GM21529 (cell line): ENCODE data around the gene GGCT.

Experiments
- ATAC-seq: cut with Tn5 transposase; IDR thresholded peaks from one replicate; pipeline ENCODE4 v1.9.1; 2021; ENCODE audit not compliant: unreplicated experiment

Gene GGCT

DNA sequence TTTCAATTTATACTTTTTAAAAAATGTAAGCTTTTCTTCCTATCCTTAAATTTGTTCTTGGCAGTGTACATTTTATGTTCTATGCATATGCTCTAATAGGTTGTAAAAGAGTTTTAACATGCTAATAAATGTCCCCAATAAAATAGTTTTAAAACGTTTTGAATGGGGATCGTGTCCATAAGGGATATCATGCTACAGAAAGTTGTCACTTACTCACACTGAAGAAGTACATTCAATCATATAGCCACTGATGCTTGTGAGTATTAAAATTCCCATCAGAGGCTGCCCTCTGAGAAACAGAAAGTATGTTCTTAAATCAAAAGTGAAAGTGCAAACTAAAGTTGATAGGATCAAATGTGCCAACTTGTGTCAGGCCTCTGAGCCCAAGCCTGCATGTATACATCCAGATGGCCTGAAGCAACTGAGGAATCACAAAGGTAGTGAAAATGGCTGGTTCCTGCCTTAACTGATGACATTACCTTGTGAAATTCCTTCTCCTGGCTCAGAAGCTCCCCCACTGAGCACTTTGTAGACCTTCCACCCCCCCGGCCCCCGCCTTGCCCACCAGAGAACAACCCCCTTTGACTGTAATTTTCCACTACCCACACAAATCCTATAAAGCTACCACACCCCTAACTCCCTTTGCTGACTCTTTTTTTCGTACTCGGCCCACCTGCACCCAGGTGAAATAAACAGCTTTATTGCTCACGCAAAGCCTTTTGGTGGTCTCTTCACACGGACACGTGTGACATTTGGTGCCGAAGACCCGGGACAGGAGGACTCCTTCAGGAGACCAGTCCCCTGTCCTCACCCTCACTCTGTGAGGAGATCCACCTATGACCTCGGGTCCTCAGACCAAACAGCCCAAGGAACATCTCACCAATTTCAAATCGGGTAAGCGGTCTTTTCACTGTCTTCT lies 25.2 kb downstream of the GGCT start:
- no peak for ATAC-seq

DNA sequence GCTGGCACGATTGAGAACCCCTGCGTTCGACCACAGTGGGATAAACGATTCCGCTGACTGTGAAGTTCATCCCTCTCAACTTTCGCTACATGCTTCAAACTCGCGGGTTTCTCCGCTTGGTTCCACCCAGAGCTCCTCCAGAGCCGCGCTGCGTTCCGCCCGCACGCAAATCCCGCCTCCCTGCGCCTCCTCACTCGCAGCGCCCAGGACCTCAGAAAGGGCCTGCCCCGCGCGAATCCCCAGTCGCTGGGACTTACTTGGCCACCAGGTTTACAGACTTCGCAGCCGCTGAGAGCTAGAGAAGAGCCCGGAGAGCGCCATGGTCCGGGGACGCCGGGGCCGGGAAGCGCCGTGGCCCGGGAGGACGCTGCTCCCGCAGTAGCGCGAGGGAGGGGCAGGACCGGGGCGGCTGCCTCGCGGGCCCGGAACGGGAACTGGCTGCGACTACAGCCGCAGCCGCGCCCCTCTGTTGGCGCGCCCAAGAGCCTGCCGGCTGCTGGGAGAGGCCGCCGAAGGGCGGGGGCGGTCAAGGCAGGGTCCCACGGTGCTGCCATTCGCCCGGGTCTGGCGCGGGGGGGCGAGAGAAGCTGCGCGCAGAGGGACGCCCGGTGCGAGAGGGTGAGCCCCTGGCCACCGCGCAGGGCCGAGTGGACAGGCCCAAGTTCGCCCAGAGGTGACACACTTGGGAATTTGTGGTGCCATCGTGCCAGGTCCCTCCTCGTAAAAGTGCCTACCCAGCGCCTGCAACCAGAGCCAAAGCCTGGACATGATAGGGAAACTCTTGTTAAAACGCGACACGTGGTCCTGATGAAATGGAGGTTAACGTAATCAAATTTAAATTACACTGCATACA lies 26.1 kb downstream of the GGCT start, which contains the start of gene NOD1:
Gene NOD1, minus strand, starts transcription at position 436 of the 853 bp plus-strand sequence. CDS start 21,863 bp downstream, outside the sequence.
- ATAC-seq = peak; percentile 90

DNA sequence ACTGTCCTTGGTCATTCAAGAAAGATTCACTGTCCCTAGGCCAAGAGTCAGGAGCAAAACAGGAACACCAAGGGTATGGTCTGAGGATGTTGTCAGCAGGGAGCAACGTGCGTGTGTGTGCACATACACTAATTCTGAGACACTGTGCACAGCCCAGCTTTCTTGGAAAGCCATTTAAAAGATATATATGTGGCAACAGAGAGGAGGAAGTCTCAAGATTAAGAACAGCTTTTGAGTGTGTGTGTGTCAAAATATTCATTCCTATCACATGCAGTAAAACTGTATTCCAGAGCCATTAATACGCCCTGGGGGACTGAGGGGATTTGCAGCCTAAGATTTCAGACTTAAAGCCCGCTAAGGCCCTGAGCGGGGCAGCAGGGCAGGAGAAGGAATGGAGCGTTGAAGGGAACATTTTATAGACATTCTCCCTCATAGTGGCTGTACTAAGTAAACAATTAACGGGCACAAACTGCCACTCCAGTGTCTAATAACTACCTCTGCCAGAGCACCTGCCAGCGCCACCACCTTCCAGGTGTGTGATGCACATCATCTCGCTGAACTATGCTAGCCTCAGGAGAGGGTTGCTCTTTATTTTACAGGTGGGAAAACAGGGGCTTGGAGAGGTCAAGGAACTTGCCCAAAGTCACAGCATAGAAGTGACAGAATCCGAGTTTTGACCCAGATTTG lies 28.0 kb downstream of the GGCT start:
- ATAC-seq = no peak

DNA sequence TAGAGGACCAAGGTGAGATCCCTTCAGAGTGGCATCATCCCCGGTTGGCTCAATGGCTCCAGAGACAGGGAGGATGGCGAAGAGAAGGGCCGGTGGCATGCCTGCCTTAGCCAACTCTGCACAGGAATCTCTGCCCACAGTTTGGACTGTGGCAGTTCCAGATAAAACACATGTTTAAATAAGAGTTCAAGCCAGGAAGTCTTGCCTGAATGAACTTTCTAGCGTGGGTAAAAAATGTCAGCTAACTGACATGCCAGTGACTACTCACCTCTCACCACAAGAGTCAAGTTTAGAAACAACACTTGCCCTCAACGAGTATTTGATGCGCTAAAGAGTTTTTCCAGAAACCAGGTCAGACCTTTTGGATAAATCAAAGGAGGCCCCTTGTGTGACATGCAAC lies 29.0 kb downstream of the GGCT start:
- ATAC-seq = no peak

DNA sequence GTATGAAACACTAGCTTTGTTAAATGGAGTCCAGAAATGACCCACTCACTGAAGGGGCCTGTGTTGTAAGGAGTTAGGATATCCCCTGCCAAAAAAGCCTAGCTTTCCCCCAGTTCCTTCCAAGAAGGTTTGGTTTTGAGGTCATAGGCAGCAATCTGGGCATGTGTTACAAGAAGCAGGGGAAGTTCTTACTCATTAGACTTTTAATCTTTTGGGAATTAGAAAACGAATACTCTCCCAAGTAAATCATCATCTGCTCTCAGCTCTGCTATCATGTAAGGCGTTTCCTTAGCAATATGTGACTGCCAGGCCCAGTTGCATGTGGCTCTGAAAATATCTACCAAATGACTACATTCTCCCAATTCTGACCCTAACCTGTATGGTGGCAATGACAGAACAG lies 29.7 kb downstream of the GGCT start:
- no peak for ATAC-seq

DNA sequence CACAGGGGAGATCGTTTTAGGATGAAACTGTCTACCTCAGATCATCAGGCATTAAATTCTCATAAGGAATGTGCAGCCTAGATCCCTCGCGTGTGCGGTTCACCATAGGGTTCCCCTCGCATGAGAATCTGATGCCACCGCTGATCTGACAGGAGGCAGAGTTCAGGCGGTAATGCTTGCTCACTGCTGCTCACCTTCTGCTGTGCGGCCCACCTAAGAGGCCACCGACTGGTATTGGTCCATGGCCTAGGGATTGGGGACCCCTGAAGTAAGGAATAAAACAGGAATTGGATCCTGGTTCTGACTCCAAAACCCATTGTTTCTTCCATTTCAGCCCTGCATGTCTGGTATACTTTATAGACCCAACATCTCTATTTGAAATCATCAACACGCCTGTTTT lies 30.1 kb downstream of the GGCT start:
- ATAC-seq = no peak

DNA sequence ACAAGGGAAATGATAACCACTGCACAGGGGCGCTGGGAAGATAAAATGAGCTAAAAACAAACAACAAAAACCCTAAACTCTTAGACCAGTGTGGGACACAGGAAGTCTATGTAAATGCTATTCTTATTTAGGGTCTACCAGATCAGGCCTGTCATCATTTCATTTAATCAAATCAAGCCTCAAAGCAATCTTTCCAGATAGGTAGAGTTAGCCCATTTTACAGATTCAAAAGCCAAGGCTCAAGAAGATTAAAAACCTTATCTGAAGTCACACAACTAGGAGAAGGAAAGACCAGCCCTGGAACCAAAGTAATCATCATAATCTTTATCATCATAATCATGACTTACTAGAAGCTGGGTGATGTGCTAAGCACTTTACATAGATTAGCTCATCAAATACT lies 30.7 kb downstream of the GGCT start:
- ATAC-seq = no peak

DNA sequence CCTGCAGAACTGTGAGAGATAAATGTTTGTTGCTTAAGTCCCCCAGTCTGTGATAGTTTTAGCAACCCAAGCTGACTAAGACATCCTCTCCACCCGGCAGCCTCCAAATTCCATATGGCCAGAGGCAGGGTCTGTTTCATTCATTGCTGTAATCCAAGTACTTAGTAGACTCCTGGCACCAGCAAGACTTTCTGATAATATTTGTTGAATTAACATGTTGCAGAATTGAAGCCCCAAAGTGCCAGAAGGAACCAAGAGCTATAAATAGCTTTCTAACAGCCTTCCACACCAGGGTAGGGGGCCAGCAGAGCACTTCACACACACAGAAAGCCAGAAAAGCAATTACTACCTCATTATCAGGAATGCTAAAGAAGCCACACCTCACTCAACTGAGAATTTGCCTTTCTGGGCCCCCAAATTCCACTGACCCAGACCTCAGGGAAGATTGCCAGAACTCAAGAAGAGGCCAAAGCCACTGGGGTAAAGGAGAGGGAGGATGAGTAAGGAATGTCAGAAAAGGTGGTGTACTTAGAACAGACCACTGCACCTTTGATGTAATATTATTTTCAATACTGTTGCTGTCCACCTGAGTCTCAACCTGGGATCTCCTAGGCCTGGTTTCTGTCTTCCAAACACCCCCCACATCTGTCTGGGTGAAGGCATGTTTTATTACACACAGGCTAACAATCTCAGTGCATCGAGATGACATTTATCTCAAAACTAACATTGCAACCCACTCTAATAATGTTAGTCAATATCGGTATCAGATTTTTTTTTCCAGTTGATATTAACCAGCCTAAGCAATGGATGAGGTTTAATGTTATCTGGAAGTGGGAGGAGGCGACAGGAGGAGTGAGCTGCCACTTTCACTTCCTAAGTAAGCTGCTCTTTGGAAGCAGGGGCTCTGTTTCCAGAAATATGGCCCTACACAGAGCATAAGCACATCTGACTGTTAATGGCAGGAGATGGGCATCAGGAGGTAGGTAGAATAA lies 31.5 kb downstream of the GGCT start:
- no peak for ATAC-seq

DNA sequence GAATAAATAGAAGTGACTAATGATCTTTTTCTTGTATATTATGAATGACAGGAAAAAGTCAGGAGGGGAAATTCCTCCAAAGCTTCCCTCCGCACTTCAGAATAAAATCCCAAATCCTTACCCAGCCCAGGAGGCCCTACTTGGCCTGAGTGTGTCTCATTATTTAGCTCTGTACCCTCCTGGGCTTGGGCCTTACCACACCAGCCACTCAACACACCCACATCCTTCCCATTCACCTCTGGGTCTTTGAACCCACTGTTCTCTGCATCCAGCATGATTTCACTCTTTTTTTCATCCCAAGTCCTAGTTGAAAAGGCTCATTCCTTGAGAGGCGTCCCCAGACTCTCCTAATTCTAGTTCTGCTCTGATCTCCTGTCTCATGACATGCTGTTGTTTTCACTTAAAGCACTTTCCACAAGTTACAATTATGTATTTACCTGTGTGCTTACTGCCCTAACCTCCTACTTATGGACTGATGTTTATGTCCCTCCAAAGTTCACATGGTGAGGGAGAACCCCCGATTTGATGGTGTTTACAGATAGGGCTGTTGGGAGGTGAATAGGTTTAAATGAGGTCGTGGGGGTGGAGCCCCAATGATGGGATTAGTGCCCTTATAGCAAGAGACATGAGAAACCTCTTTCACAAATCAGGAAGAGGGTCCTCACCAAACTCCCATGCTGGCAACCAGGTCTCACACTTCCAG lies 32.4 kb downstream of the GGCT start:
- ATAC-seq = no peak

DNA sequence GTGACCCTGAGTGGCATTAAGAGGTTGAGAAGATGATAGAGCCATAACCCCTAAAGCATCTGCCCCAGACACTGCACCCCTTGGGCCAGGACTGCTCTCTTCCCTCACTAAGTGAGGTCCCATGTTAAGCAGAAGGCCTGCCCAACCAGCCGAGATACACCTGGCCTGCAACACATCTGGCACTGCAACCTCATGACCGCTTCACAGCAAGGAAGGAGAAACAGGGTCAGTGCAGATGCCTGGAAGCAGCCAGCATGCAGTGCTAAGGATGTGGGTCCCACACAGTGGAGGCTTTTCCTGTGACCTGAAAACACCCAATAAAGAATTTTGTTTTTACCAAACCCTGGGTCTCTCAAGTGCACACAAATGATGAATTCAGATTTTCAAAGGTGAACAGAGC lies 33.4 kb downstream of the GGCT start:
- ATAC-seq = no peak

DNA sequence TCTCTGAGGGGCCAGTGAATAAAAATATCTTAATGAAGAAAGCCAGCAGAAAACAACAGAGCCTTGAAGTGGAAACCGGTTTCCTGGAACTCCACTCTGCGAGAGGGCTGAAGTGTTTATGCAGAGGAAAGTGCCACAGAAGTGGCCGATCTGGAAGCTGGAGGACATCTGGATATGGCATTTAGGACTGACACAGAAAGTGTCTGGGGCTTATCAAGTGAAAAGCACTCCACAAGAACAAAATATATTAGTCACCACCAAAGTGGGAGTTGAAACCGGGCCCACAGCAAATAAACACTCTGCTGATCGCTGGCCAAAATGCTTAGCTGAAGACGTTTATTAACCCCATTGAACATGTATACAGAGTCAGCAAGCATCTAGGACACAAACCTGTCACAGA lies 33.9 kb downstream of the GGCT start:
- ATAC-seq = no peak

DNA sequence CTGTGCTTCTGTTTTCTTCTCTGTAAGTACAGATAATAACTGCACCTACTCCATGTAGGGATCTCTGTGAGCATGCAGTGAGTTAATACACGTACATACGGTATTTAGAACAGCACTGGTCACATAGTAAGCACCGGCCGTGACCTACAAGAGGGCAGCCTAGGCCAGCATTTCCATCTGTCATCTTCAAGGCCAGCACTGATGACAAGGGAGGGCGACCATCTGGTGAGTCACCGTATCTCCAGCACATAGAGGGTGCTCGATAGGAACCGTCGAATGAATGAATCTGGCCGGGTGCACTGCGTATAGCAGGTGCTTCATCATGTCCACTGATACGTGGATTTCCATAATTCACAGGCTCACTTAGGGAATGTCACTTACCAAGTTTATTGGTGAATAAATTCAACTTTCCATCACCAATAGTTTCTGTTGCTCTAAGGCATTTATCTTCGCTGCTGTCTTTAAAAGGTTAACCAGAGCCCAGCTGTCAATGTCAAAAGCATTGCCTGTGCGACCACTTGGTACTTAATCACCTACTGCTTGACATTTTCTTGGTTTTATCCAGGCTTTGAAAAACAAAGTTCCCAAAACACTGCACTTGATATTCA lies 34.4 kb downstream of the GGCT start:
- ATAC-seq = no peak

DNA sequence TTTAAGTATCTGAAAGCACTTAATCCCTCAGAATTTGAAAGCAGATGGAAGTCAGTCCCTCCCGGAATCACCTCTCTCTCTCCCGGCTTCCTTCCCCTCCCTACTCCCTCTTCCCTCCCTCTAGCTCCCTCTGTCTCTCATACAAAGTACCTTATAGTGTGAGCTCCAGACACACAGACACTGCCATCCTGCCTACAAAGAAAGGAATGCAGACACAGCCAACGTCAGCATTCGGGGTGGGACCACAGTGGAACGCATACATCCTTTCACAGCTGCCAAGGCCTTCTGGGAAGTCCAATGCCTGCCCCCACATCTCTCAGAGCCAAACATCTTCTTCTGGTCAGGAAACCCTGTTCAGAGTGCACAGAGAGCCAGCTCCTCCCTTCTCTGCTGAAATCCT lies 35.3 kb downstream of the GGCT start:
- ATAC-seq = no peak

DNA sequence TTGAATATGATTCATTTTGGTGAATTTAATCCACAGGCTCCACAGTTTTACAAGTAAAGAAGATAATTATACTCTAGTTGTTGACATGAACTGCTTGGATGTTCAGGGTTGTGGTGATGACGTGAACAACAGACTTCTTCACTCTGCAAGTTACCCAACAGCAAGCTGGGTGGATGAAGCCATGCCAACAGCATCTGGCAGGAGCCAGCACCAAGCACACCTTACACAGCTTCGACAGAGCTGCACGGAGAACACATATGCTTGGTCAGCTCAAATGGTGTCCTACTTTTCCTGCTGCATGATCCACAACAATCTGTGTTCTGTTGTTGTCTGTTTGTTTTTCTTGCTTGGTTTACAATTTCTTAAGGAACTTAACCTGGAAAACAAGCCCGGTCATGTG lies 35.8 kb downstream of the GGCT start:
- no peak for ATAC-seq

DNA sequence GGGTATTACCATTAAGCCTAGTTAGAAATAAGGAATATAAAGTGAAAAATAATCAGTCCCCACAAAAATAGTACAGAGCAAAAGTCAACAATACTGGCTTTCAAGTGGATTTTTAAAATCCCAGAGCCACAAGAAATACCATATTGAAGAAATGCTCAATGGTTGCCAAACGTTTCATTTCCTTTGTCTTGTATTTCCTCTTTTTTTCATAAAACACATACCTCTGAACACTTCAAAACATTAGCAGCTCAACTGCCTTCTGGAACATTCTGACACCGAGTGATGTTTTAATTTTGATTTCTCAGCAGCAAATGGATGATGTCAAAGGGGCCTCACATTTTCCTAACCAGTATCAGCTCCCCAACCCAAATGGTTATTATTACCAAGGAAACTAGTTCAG lies 36.6 kb downstream of the GGCT start:
- no peak for ATAC-seq

DNA sequence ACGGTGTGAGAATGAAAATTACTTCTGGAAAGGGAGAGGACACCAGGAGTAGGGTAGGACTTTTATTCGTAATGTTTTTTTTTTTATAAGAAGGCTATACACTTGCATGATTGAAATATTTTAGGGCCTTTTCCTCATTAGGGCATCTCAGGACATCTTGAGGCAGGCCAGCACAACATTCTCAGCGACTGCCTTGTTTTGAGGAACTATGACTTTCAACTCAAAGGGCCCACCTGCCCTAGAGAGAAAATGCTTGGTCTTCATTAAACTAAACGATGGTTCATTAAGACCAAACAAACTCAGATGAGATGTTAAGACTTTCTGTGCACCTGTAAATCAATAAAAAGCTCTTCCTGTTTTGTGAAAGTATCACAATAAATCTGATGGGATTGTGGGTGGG lies 37.4 kb downstream of the GGCT start:
- ATAC-seq = no peak

DNA sequence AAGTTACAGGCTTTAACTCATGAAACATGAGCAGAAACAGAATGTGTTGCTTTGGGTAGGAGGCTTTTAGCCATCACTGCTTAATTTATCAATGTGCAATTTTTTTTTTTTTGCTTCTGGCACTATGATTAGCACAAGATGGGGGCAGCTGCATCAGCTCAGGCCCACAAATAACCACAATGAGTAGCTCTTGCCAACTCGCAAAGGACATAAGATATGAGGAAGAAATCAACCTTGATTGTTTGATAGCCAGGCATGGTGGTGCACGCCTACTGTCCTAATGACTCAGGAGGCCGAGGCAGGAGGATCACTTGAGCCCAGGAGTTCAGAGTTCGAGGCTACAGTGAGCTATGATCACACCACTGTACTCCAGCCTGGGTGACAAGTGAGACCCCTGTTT lies 38.4 kb downstream of the GGCT start:
- no peak for ATAC-seq

DNA sequence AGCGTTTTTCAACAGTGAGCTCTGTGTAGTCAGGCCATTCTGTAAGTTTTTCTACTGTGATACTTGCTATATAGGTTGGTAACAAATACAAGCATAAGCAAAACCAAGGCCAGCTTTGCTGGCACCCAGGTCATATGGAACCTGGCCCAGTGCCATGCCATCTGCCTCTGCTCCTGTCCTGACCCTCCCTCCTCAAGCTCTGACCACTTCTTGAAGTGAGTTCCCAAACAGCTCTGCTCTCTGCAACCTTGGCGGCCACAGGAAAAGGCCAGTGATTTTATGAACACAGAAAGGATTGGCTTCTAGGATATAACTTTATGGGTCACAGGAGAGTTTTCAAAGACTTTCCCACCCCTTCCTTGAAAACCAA lies 38.8 kb downstream of the GGCT start:
- ATAC-seq = no peak
